GM23338 (cell line): ENCODE measurements around the gene OLR1. TPM values are rescaled to one million over a fixed set of nuclear protein-coding genes. Genes with fewer than 3 reads are reported as not detected.

Experiments
- ATAC-seq: fragments of 200-7000 bp; cut with Tn5 transposase; 3 replicates; pipeline ENCODE4 v1.9.1; 2020
- DNase-seq: peaks from one replicate; pipeline ENCODE4 v3.0.0-alpha.2; 2015; ENCODE audit warnings: low spot score
- H2AFZ ChIP-seq: fragments of 200-600 bp; sonication (generic); 2 replicates; pipeline ENCODE4 v1.8.0; 2016; ENCODE audit warnings: antibody characterized with exemption, mild to moderate bottlenecking, moderate library complexity
- H3F3A ChIP-seq: fragments of 200-600 bp; sonication (generic); replicated peaks from 2 replicates; pipeline ENCODE4 v1.8.0; 2017; ENCODE audit warnings: antibody characterized with exemption, mixed run types, low read depth
- H3K27ac ChIP-seq: fragments of 200-600 bp; sonication (generic); 2 replicates; pipeline ENCODE4 v1.6.1; 2016; ENCODE audit warnings: low read depth
- H3K27me3 ChIP-seq: fragments of 200-600 bp; sonication (generic); 2 replicates; pipeline ENCODE4 v1.8.0; 2016; ENCODE audit warnings: mild to moderate bottlenecking, mixed run types, moderate library complexity; ENCODE audit not compliant: insufficient read depth
- H3K36me3 ChIP-seq: fragments of 200-600 bp; sonication (generic); 2 replicates; pipeline ENCODE4 v1.8.0; 2016; ENCODE audit warnings: mild to moderate bottlenecking; ENCODE audit not compliant: insufficient read depth
- H3K4me1 ChIP-seq: fragments of 200-600 bp; sonication (generic); 2 replicates; pipeline ENCODE4 v1.8.0; 2016; ENCODE audit warnings: mild to moderate bottlenecking, moderate library complexity; ENCODE audit not compliant: insufficient read depth
- H3K4me2 ChIP-seq: fragments of 200-600 bp; sonication (generic); 2 replicates; pipeline ENCODE4 v1.7.1; 2017; ENCODE audit warnings: mixed run types
- H3K4me3 ChIP-seq: fragments of 200-600 bp; sonication (generic); 2 replicates; pipeline ENCODE4 v1.6.1; 2016; ENCODE audit warnings: mixed run types
- H3K79me2 ChIP-seq: fragments of 200-600 bp; sonication (generic); replicated peaks from 2 replicates; pipeline ENCODE4 v1.8.0; 2017; ENCODE audit warnings: mild to moderate bottlenecking; ENCODE audit not compliant: insufficient read depth
- H3K9me2 ChIP-seq: fragments of 200-600 bp; sonication (generic); 2 replicates; pipeline ENCODE4 v1.8.0; 2017; ENCODE audit not compliant: insufficient read depth
- H4K20me1 ChIP-seq: fragments of 200-600 bp; sonication (generic); replicated peaks from 2 replicates; pipeline ENCODE4 v1.8.0; 2017; ENCODE audit warnings: mild to moderate bottlenecking; ENCODE audit not compliant: insufficient read depth
- H3K27ac Mint-ChIP-seq: 2 replicates; pipeline ENCODE4 v1.8.0; 2020; ENCODE audit warnings: inconsistent platforms, mild to moderate bottlenecking, moderate library complexity, mixed read lengths
- H3K27me3 Mint-ChIP-seq: 3 replicates; pipeline ENCODE4 v1.8.0; 2022; ENCODE audit warnings: low read depth, mild to moderate bottlenecking, moderate library complexity, mixed read lengths, inconsistent platforms; ENCODE audit not compliant: insufficient read depth, poor library complexity
- H3K36me3 Mint-ChIP-seq: 3 replicates; pipeline ENCODE4 v1.8.0; 2021; ENCODE audit warnings: low read depth, mild to moderate bottlenecking, inconsistent platforms, moderate library complexity, mixed read lengths
- H3K4me1 Mint-ChIP-seq: 3 replicates; pipeline ENCODE4 v1.8.0; 2020; ENCODE audit warnings: mild to moderate bottlenecking, inconsistent platforms, mixed read lengths
- H3K4me3 Mint-ChIP-seq: 3 replicates; pipeline ENCODE4 v1.8.0; 2021; ENCODE audit warnings: moderate library complexity, mild to moderate bottlenecking, inconsistent platforms, mixed read lengths
- H3K9me3 Mint-ChIP-seq: 3 replicates; pipeline ENCODE4 v1.8.0; 2020; ENCODE audit warnings: moderate library complexity, mild to moderate bottlenecking, inconsistent platforms, mixed read lengths
- CTCF ChIP-seq, 2 experiments: fragments of 200-600 bp in 1 of 2; sonication (generic) in 1 of 2; conservative IDR thresholded peaks; 2 replicates each; pipeline versions ENCODE4 v1.5.1 to v1.6.1; 2016 to 2017; ENCODE audit warnings: antibody characterized with exemption in 2 of 2, low read depth in 2 of 2, mild to moderate bottlenecking in 2 of 2, moderate library complexity in 1 of 2
- ETS1 ChIP-seq: IDR thresholded peaks from 2 replicates; pipeline ENCODE4 v1.6.1; 2016; ENCODE audit warnings: antibody characterized with exemption
- EZH2 ChIP-seq: fragments of 200-600 bp; sonication (generic); IDR thresholded peaks from one replicate; pipeline ENCODE4 v1.8.0; 2017; ENCODE audit warnings: antibody characterized with exemption, mild to moderate bottlenecking, low read depth; ENCODE audit not compliant: unreplicated experiment
- JUNB ChIP-seq: IDR thresholded peaks from one replicate; pipeline ENCODE4 v1.6.1; 2016; ENCODE audit warnings: antibody characterized with exemption; ENCODE audit not compliant: unreplicated experiment
- NANOG ChIP-seq: IDR thresholded peaks from 2 replicates; pipeline ENCODE4 v1.6.1; 2016; ENCODE audit warnings: antibody characterized with exemption, borderline replicate concordance
- POLR2AphosphoS5 ChIP-seq: IDR thresholded peaks from 2 replicates; pipeline ENCODE4 v1.6.1; 2016; ENCODE audit warnings: antibody characterized with exemption, low read depth
- REST ChIP-seq: IDR thresholded peaks from one replicate; pipeline ENCODE4 v1.6.1; 2018; ENCODE audit warnings: antibody characterized with exemption; ENCODE audit not compliant: unreplicated experiment
- STAT1 ChIP-seq: IDR thresholded peaks from one replicate; pipeline ENCODE4 v1.6.1; 2016; ENCODE audit warnings: antibody characterized with exemption; ENCODE audit not compliant: unreplicated experiment
- ZNF114 ChIP-seq: fragments of 250-450 bp; sonication (Bioruptor Pico); IDR thresholded peaks from 2 replicates; pipeline ENCODE4 v1.5.0; 2020; ENCODE audit warnings: mild to moderate bottlenecking, moderate library complexity
- ZNF331 ChIP-seq: fragments of 250-450 bp; sonication (Bioruptor Pico); IDR thresholded peaks from 2 replicates; pipeline ENCODE4 v1.5.0; 2020; ENCODE audit warnings: low read depth, mild to moderate bottlenecking, moderate library complexity
- polyA plus RNA-seq: library from polyadenylated mRNA; unstranded; fragments of >200 nt; fragmentation: Nextera tagmentation; extraction: Ambion mirVana; gene quantifications from 2 replicates; pipeline ENCODE4 v1.2.1, GENCODE V29; 2016
- total RNA-seq: library from RNA; depleted of rRNA; stranded (reverse); fragments of >200 nt; shearing (Covaris generic); gene quantifications from 2 replicates; pipeline ENCODE4 v1.2.3, GENCODE V29; 2014

Gene OLR1
- total and polyA plus RNA-seq, 2 experiments from 2014 or later: not detected

GRCh38 chr12:10155966-10156365 is 16.0 kb downstream of the OLR1 start (continued):
- no peak for TF ChIP-seq ZNF331 (CRISPR knock-in tag)
- no peak for TF ChIP-seq JUNB
- TF ChIP-seq POLR2AphosphoS5: no peak
- no peak for TF ChIP-seq ZNF114 (CRISPR knock-in tag)
- TF ChIP-seq REST: no peak

DNA sequence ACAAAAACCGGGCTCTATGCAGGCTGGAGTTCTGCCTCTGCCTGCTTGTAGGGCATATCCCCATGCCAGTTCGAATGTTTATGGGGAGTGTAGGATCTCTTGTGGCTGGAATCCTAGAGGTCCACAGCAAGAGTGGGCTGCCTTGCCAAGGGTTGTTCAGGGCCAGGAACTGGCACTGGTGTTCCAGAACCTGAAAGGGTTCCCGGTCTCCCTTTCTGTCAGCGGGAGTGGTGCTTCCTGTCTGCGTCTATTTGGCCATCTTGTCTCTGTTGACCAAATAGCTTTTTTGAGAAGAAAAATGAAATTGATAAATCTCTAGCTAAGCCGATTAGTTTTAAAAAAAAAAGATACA is 17.8 kb downstream of the OLR1 start:
- H3K4me3 ChIP-seq: peak overlapping the region; percentile 70
- no peaks in the 10 kb centered on the region for H3K9me2 ChIP-seq
- ATAC-seq (no peak; the same call in 2 of the 3 replicates), DNase-seq (no peak)
- peak overlapping the region; percentile 94 for H3K4me2 ChIP-seq
- peaks cover 10% of the 10 kb centered on the region; the same call in 1 of the 2 replicates for H3K4me1 ChIP-seq
- TF ChIP-seq REST (no peak), STAT1 (no peak), EZH2 (no peak), CTCF (conservative IDR thresholded peaks at IDR 0.05; ENCODE audit: low read depth in 2 of 2) (no peak), NANOG (no peak), ETS1 (no peak), JUNB (no peak), ZNF331 (CRISPR knock-in tag) (no peak)
- no peaks in the 10 kb centered on the region for H4K20me1 ChIP-seq
- H3K27me3 ChIP-seq: no peaks in the 10 kb centered on the region
- peak overlapping the region; percentile 90 for H2AFZ ChIP-seq
- H3K27ac Mint-ChIP-seq: peak overlapping the region; percentile 87
- H3K27me3 Mint-ChIP-seq: no peaks in the 10 kb centered on the region
- peak overlapping the region; percentile 90 for H3K27ac ChIP-seq
- H3K4me3 Mint-ChIP-seq: peak overlapping the region; percentile 85
- H3K36me3 ChIP-seq: no peaks in the 10 kb centered on the region
- peaks cover 6% of the 10 kb centered on the region; the same call in 1 of the 3 replicates for H3K4me1 Mint-ChIP-seq
- no peaks in the 10 kb centered on the region for H3K9me3 Mint-ChIP-seq
- H3K79me2 ChIP-seq: no peaks in the 10 kb centered on the region
- H3F3A ChIP-seq: no peaks in the 10 kb centered on the region
- no peaks in the 10 kb centered on the region for H3K36me3 Mint-ChIP-seq
